Femur (tissue), 1 donor: Measurements from ENCODE around the gene FILIP1L.

Source experiments
- DNase-seq: peaks from one replicate; pipeline ENCODE4 v3.0.0-alpha.2; 2017

FILIP1L gene

DNA sequence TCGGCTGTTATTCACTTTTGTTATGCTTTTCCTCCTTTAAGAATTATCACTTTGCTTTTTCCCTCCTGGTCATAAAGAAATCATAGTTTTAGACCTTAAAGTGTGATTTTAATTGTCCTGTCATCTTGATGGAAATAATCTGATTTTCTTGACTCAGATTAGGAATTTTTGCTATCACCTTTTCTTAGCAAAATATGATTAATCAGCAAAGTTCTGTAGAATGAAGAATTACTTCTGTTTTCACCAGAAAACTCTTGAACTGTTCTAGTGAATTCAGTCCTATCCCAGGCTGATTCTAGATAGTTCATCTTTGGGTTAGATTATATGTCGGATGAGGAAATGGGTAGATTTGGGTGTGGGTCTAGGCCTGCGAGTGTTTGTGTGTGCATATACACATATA is 284.5 kb downstream of the FILIP1L start:
- no peak for DNase-seq

DNA sequence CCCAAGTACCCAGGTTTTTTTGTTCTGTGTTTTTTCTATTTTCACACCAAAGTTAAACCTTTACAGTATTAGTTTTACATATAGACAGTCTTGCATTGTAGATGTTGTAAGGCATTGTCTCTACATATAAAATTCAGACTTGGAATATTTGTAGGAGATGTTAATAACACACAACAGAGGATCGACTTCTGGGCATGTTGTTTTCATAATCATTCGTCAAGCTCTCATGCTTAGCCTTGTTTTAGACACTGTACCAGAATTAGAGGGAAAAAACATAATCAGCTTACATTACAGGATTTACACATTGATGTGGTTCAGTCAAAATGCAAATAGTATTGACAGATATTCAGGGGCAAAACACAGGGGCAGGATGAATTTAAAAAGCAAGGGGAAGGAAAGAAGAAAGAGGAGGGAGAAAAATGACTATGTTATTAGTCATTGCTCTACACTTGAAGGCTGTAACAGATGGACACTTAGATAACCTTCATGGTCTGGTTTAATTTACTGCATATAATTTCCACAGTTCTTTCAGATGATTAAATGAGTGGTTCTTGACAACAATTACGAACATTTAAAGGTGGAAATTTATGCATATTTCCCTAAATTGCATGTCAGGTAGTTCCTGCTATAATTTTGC is 289.2 kb downstream of the FILIP1L start:
- no peak for DNase-seq

DNA sequence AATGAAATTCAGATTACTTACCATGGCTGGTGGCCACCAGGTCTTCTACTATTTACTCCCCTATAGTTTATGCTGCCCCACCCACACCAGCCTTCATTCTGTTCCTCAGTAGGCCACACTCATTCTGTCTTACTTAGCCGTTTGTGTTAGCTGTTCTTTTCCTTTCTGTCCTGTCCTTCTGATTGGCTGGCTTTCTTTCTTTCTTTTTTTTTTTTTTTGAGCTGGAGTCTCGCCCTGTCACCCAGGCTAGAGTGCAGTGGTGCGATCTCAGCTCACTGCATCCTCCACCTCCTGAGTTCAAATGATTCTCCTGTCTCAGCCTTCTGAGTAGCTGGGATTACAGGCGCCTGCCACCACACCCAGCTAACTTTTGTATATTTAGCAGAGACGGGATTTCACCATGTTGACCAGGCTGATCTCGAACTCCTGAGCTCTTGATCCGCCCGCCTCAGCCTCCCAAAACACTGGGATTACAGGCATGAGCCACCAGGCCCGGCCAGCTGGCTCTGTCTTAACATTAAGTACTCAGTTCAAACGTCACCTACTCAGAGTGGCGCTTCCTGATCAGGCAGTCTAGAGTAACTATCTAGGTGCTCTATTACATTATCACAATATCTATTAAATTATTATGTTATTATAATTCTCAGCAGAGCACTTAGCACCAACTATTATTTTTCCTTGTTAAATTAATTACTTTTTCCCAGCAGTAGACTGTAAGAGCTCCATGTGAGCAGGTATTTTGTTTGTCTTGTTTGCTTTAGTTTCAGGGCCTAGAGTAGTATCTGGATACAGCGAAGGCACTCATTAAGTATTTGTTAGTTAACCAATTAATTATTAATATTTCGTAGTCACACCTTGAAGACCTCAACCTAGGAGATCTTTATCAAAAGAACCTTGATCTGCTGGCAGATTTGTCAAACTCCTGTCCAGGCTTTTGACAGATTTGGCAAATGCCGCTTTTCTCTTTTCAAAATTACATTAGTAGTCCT is 290.3 kb downstream of the FILIP1L start:
- no peak for DNase-seq

DNA sequence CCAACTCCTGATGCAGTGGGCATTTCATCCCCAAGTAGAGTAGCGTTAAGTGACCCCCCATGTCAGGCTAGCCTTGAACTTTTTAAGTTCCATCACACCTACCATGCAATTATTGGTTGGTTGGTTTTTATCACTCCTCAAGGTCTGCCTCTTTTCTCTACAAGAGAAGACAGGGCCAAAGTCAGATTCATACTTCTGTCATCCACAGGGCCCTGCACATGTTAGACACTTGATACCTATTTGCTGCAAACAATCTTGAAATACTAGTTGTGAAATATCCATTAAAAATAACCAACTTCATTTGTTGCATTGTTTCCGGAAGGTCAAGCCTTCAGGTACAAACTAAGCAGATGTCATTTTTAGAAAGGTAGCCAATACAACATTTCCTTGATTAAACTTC is 295.5 kb downstream of the FILIP1L start:
- no peak for DNase-seq

DNA sequence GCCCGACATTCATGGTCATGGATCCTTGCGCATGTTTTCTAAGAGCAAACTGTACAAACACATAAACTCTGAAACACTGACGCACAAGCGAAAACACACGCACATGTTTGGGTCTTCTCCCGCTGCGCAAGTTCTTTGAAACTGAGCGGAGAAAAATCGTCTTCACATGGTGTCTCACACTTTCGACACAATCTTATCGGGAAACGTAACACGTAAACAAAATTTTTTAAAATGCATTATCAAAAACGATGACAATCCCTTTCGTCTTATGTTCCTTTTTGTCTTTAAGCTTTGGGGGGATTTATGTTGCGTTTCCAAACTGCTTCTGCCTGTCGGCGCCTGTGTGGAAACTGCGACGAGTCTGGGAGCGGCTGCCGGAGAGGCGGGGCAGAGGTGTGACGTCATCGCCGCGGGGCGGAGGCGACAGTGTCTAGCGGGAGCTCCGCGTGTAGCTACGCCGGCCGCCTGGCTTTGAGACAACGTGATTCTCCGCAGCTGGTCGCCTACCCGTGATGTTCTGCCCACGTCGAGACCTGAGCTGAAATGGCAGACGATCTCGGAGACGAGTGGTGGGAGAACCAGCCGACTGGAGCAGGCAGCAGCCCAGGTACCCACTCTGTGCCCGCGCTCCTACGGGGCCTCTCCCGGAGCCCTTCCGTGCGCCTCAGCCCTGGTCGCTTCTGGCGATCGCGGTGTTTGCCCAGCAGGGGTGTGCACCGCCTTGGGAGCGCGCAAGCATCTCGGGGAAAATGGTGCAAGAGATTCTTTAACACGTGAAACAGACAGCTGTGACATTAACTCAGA is 296.7 kb downstream of the FILIP1L start, which contains the start of gene CMSS1:
Gene CMSS1 (plus strand): TSS at position 426 of the 804 bp plus-strand sequence.
- peak; percentile 96 for DNase-seq

DNA sequence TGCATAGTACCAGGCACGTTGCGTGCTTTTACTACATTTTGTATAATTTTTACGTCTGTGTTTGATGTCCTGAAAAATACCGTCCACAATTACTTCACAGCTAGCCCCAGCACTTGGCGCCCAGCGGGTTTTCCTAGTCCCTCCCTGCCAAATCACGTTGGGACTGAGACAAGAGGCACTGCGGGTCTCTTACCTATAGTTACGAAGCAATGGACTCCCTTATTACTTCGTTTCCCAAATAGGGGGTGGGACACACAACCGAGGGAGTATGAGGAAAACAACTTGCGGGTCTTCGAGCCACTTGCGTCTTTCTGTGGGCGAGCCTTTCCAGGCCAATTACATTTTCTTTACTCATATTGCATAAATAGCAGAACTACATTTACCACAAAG is 297.3 kb downstream of the FILIP1L start:
- DNase-seq, result peak; percentile 55

DNA sequence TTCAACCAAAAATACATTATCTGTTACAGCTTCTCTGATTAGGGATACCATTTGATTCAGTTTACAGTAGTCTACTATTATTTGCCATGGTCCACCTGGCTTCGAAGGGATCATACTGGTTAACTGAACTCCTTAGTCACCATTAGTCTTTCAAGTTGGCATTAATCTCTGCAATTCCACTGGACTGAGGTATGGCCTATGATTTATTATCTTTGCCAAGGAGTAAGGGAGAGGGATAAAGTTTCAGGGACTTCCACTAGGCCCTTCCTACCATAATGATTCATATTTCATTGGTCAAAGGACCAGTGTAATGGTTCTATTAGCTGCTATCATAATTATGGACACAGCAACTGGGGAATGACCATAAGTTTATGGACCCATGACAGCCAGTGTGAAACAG is 303.9 kb downstream of the FILIP1L start:
- no peak for DNase-seq

DNA sequence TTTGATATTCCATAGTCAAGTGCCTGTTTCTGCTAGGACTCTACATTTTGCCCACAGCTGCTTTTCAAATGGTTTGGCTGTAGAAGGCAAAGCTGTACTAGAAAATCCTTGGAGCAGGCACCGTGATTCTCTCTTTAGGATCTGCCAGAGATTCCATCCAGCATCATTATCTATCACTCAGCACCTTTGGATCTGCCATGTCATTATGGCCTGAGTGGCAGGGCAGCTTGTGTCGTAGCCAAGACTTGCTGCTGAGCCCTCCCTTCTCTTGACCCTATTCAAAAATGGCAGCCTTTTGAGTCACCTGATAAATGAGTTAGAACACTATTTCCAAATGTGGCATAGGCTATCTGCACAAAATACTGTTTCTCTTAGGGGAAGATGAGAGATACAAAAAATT is 304.7 kb downstream of the FILIP1L start:
- no peak for DNase-seq

DNA sequence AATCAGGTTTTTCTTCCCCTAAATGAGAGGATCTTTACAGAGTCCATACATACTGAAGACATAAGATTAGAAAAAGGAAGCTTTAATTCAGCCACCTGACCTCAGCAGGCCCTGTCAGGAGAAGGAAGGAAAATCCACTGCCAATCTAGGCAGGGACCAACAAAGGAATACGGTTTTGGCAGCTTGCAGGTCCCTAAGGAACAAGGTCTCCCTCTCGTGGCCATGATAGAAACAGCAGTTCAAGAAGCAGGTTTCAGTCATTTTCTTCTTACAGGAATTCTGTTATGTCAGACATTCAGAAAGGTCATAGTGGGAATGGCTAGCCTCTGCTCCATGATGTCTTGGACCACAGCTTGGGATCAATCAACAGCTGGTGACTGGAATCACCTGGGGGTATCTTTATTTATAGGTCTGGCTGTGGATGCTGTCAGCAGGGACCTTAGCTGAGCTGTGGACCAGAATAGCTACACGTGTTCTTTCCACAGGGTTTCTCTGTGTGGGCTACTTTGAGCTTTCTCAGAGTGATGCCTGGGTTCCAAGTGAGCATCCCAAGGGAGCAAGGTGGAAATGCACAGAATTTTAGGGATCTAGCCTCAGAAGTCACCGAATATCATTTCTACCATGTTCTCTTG is 306.0 kb downstream of the FILIP1L start:
- no peak for DNase-seq

DNA sequence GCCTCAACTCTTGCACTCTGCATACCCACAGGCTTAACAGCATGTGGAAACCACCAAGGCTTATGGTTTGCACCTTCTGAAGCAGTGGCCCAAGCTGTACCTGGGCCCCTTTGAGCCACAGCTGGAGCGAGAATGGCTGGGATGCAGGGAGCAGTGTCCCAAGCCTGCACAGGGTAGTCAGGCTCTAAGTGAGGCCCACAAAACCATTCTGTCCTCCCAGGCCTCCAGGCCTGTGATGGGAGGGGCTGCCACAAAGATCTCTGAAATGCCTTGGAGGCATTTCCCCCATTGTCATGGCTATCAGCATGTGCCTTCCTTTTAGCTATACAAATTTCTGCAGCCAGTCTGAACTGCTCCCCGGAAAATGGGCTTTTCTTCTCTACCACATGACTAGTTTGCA is 309.1 kb downstream of the FILIP1L start:
- no peak for DNase-seq

DNA sequence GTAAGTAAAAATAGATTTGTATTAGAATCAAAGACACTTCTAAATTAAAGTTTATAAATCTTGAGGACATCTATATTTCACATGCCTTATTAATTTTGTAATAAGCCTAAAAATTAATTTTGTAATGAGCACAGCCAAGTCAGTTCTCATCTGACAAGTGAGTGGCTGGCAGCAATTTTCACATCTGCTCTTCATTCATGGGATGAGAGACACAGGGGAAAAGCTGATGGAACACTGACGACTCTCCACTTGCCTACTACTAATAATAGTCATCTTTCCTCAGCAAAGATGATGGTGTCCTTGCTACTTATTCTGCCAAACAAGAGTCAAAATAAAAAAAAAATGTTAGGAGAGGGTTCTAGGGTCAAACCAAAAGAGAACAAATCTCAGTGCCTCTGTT is 311.0 kb downstream of the FILIP1L start:
- no peak for DNase-seq

DNA sequence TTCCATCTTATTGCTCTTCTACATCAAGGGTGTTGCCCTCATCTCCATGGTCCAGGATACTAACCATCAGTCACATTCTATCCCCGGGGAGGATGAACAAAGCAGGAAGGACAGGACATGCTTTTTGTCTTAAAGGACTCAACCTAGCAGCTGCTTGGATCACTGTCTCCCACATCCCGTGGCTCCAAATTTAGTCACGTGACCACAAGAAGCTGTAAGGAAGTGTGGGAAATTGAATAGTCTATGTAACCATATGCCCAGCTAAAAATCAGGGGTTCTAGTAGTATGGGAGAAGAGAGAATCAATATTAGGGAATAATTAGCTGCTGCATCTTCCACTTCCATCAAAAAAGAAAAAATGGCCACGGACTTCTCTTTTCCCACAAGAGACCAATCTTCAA is 314.9 kb downstream of the FILIP1L start:
- no peak for DNase-seq

DNA sequence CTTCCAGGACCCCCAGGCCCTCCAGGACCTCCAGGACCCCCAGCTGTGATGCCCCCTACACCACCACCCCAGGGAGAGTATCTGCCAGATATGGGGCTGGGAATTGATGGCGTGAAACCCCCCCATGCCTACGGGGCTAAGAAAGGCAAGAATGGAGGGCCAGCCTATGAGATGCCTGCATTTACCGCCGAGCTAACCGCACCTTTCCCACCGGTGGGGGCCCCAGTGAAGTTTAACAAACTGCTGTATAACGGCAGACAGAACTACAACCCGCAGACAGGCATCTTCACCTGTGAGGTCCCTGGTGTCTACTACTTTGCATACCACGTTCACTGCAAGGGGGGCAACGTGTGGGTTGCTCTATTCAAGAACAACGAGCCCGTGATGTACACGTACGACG is 318.7 kb downstream of the FILIP1L start:
- DNase-seq, result no peak

DNA sequence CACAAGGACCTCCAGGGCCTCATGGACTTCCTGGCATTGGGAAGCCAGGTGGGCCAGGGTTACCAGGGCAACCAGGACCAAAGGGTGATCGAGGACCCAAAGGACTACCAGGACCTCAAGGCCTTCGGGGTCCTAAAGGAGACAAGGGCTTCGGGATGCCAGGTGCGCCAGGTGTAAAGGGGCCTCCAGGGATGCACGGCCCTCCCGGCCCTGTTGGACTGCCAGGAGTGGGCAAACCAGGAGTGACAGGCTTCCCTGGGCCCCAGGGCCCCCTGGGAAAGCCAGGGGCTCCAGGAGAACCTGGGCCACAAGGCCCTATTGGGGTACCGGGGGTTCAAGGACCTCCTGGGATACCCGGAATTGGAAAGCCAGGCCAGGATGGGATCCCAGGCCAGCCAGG is 319.8 kb downstream of the FILIP1L start:
- no peak for DNase-seq

DNA sequence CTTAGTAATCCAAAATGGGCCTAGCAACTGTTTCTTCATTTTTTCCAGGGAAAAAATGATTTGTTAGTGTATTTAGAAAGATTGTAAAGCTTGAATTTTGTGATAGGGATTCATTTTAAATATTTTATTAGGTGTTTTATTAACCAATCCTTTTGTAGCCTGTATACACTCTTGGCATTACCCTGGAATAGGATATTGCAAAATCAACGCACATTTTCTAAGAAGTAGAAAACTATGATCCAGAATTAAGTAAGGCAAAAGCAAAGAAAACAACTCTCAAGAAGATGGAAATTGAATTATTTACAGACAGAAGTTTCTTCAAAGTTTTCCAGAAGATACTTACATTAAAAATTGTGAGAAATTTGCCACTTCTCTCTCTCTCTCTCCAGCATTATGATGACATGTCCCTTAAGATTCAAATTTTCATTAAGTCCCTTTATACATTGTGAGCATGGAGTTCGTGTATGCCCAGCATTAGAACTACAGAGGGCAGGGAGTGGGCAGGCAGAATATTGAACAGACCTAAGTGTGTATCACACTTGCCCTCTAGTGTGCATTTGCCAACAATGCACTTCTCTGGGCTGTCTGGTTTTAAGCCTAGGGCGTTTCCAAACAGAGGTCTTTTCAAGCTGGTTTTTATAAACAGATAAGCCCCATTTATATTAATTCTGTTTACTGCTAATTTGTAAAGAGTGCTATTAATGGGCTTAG is 325.1 kb downstream of the FILIP1L start:
- DNase-seq, result peak; percentile 47
